Colon (tissue), 2 donors: ENCODE data around the gene ANXA9.

Experiments
- FAIRE-seq: peaks from 2 replicates; lab custom pipeline; 2012; peaks lifted over from hg19 to GRCh38; lab: Jason Lieb, UNC
- donor health status: control.
- donor health status: control.

ANXA9 gene

DNA sequence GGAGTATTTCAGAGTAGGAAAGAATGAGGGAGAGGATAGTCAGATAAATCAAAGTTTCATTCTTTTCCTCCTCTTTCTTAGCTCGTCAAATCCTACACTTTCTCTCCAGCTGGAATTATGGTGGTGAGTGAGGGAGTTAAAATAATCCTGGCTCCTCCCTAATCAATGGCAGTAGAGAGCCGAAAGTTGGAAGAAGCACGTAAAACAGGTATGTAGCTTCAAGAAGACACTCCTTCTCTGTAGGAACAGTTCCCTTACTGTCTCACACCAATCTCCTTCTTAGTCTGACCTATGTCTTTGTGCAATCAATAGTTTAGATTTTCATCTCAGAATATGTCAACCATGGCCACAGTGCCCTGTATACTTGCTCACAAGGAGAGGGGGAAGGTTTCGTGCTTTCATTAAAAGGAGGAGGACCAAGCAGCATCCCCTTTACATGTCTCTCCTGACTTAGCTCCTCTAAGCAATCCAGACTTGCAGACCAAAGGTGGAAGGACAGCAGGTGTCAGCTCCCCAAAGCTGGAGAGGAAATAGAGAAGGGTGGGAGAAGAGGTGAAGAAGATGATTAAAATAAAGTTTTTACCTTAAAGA, 23.7 kb downstream of the ANXA9 start:
- FAIRE-seq, result no peak

- FAIRE-seq, result no peak
These were observed 24.4 kb downstream of the ANXA9 start, which contains the start of gene MINDY1 for GRCh38 chr1:151006327-151007052. Gene MINDY1, minus strand, starts transcription at chr1:151006902. Its CDS starts 4,285 bp downstream, at chr1:151002617.

GRCh38 chr1:151007853-151008243, 25.8 kb downstream of the ANXA9 start:
- FAIRE-seq, result no peak

DNA sequence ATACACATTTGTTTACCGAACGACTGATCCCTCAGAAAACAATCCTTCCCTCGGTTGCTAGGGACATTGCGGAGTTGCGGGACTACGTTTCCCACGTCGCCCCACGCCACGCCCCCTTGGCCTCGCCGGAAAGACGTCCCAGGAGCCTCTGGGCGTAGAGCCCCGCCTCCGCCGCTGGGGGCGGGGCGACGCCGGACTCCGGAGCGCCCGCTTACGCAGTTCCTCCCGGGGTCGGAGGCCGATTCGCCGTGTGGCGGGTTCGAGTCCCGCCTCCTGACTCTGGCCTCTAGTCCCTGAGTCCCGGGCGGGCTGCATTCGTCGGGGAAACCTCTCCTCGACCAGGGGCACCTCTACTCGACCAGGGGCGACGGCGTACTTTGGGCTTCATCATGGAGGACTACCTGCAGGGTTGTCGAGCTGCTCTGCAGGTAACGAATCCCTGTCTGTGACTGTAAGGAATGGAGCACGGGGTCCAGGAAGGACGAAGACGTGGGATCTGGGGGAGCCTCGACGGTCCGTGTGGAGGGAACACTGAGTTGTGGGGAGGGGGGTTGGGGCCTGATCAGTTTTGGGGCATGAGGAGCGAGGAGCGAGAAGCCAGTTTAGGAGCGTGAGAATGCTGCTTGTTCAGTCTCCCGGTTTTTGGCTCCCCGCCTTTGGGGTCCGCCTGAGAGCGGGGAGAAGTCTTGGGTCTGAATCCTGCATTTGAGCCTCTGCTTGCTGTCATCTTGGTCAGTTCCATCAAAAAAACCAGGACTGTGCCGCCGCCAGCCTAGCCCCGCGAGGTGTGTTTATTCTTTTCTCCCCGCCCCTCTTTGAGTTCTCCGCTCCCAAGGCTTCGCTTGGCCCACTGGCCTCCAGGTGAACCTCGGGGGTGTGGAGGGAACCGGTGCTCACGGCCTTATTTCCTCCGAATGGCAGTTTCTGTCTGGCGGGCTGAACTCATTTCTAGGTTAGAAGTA, 26.4 kb downstream of the ANXA9 start, which contains the start of gene PRUNE1:
Gene PRUNE1 (plus strand): TSS at position 206 of the 962 bp plus-strand sequence. CDS start 184 bp downstream, at position 390.
- FAIRE-seq, result no peak

DNA sequence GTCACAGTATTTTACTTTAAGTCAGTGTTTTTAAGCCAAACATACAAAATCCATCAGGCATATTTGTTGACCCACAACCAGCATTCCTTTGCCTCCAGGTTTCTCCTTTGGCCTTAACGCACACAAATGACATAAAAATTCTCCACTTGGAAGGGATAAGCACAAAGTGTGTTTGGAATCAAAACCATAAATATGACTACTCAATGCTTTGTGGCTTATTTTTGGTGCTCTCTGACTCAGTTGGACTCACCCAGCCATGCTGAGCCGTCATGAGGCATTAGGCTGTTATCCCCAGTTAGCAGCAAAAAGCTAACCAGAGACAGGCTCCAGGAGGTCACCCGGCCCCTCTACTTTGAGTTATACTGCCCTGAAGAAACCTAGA, 27.1 kb downstream of the ANXA9 start:
- no peak for FAIRE-seq

DNA sequence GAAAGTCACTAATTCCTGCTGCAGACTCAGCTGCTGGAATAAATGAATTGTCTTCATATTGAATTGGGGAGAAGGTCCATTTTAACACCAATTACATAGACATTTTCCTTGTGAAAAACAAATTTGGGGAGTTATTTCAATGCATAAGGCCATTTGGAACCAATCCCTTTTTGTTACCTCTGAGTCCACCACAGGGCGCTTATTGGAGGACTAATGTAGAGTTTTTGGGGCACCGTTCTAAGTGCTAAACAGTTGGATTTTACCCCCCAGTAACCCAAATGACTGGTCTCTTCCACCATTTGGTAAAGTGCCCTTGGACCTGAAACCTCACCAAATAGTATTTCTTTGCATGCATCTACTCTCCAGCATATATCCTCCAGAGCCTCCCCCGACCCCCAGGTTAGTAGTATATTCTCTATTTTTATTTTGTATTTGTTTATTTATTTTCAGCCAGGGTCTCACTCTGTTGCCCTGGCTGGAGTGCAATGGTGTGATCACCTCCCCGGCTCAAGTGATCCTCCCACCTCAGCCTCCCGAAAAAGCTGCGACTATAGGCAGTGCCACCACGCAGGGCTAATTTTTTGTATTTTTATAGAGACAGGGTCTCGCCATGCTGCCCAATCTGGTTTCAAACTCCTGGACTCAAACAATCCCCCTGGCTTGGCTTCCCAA, 27.7 kb downstream of the ANXA9 start:
- no peak for FAIRE-seq

GRCh38 chr1:151010346-151010726, 28.2 kb downstream of the ANXA9 start:
- no peak for FAIRE-seq

DNA sequence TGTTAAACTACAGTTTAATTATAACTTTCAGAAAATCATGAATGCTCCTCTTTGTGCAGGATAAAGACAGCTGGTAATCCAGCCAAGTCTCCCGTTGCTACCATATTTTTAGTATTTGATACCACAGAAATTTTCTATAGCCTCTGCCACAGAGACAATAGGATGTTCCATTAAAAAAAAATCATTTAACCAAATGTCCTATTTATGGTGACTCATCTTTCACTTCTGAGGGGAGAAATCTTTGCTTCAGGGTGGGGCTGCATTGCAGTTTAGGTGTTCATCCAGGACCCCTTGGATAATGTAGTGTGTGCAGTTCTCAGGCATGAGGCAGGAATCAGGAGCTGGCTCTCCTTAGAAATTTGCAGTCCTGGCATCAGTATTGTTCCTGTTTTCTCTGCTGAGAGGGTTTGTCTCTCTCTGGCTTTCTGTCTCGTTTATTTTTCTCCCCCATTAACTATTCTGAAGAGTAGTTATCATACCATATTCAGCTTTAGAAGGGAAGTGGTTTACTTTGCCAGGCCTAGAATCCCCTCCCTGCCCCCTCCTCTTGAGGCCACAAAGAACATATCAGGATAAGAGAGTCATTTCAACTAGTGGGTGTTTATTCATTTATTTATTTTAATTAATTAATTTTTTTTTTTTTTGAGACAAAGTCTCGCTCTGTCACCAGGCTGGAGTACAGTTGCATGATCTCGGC, 29.2 kb downstream of the ANXA9 start:
- no peak for FAIRE-seq

- no peak for FAIRE-seq
These were observed 30.8 kb downstream of the ANXA9 start for GRCh38 chr1:151012684-151013471.

DNA sequence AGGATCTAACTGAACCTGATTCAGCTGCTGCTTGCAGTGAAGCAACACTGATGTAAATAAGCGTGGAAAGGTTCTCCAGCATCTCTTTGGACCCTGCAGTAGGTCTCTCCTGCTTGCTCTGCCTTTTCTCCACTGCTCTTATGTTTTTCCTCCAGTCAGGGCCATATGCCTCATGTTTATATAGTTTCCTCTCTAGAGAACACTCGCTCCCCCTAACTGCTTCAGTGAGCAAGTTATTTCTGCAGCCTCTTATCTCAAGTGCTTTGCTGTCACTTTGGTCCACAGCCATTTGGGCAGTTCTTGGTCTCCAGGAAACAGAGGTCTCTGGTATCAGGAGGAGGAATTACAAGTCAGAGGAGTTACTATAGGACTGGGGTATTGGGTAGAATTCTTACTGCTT, 31.4 kb downstream of the ANXA9 start:
- no peak for FAIRE-seq

- no peak for FAIRE-seq
These were observed 42.6 kb downstream of the ANXA9 start for GRCh38 chr1:151024540-151025146.

- no peak for FAIRE-seq
These were observed 44.4 kb downstream of the ANXA9 start for GRCh38 chr1:151026460-151026859.

DNA sequence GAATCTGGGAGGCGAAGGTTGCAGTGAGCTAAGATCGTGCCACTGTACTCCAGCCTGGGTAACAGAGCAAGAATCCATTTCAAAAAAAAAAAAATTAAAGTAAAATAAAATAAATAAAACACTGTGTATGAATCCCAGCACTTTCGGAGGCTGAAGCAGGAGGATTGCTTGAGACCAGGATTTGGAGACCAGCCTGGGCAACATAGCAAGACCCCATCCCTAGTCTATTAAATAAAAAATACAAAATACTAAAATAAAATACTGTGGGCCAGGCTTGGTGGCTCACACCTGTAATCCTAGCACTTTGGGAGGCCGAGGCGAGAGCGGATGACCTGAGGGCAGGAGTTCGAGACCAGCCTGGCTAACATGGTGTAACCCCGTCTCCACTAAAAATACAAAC, 50.1 kb downstream of the ANXA9 start:
- FAIRE-seq, result no peak

DNA sequence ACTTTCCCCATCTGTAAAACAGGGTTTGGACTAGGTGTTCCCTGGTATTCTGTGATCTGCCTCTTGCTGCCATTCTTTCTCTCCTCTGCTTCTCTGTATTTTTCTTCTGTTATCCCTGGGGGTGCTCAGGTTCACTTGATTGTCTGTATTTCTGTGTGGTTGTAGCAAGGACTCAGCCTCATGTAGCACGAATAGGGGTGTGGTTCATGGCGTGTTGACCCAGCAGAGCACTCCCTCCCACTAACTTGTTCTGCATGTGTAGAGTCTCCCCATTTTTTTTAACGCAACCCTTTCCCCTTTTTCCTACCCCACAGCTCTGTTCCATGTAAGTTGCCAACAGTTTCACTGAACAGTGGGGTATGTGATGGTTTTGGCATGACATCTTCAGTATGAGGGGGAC, 53.1 kb downstream of the ANXA9 start:
- no peak for FAIRE-seq

DNA sequence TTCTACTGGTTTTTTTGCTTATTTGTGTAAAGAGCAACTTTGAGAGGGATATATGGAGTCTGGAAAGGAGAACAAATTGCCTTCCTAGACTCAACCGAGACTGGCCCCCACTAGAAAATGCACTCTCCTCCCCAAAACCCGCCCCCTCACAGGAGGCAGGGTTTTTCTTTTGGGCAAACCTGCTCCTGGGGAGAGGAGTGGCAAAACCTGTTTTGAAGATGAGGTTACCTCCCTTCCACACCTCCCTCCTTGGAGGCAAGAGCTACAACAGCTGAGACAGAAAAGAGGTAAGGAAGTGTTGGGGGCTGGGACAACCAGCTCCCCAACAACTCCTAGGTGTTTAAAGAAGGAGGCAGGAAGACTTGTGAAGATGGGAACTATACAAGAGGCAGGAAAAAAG, 54.3 kb downstream of the ANXA9 start, which contains the start of gene BNIPL:
Gene BNIPL (plus strand): TSS at position 231 of the 400 bp plus-strand sequence. CDS start 140 bp downstream, at position 371.
- FAIRE-seq, result no peak

DNA sequence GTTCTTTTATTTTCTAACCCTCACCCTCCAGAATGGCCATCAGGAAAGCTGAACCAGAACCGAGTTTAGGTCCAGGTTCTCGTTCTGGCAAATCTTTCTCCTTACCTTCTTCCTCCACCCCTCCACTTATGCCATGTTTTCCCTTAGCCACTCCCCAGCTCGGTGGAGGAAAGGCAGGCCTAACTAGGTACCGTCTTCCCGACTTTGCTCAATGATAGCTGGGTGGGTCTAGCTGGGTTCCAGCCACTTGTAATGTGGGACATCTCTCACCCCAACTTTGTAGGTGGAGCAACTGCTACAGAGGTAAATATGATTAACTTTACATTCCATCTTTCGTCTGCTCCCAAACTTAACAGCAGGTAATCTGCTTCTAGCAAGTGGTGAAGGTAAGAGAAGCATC, 54.9 kb downstream of the ANXA9 start:
- FAIRE-seq, result no peak

DNA sequence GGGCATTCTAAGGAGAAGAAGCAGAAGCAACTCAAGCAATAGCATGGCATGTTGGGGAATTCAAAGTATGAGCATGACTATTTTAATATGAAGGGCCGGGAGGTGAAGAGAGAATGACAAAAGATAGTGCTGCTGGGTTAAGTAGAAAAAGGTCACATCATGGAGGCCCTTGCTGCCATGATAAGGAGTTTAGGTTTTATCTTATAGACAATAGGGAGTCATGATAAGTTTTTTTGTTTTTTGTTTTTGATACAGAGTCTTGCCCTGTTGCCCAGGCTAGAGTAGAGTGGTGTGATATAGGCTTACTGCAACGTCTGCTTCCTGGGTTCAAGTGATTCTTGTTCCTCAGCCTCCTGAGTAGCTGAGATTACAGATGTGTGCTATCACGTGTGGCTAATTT, 57.4 kb downstream of the ANXA9 start:
- FAIRE-seq, result no peak

GRCh38 chr1:151043163-151043562, 61.1 kb downstream of the ANXA9 start:
- no peak for FAIRE-seq
